A549 (cell line): ENCODE measurements around the gene LRIG1. TPM values are rescaled to one million over a fixed set of nuclear protein-coding genes. Genes with fewer than 3 reads are reported as not detected.

Source experiments
- ATAC-seq, 2 experiments: fragments of 200-7000 bp in 1 of 2; fragments of >200 bp in 1 of 2; cut with Nextera tagmentation in 1 of 2; cut with Tn5 transposase in 1 of 2; 3 replicates each; pipeline versions ENCODE4 v1.8.0 to v1.9.1; 2018 to 2020; ENCODE audit warnings: mild to moderate bottlenecking in 1 of 2, moderate library complexity in 1 of 2
- CTCF ChIA-PET: fragments of 300-600 bp; sonication (Branson Sonifier 250); formaldehyde crosslinking; extraction: SDS; loops from one replicate; lab custom pipeline; 2021; ENCODE audit warnings: antibody characterized with exemption, inconsistent platforms; lab: Yijun Ruan, JAX
- POLR2A ChIA-PET: fragments of 350-600 bp; formaldehyde crosslinking; extraction: SDS; loops from one replicate; lab custom pipeline; 2021; ENCODE audit warnings: antibody characterized with exemption, inconsistent platforms; lab: Yijun Ruan, JAX
- DNase-seq, 2 experiments: peaks; one replicate each; pipeline versions ENCODE4 v3.0.0 to v3.0.0-alpha.2; 2011 to 2016; ENCODE audit warnings: low read depth in 1 of 2, low spot score in 1 of 2
- FAIRE-seq: peaks from 2 replicates; lab custom pipeline; 2011; peaks lifted over from hg19 to GRCh38; lab: Jason Lieb, UNC
- H3K27ac ChIP-seq, 2 experiments: fragments of >200 bp; sonication (Bioruptor Twin); formaldehyde crosslinking; 3 replicates each; pipeline ENCODE4 v1.5.1; 2016 to 2017
- H3K4me1 ChIP-seq: fragments of >200 bp; sonication (Bioruptor Twin); formaldehyde crosslinking; 3 replicates; pipeline ENCODE4 v1.6.1; 2016
- H3K4me2 ChIP-seq: fragments of >200 bp; sonication (Bioruptor Twin); formaldehyde crosslinking; 3 replicates; pipeline ENCODE4 v1.6.1; 2016
- H3K4me3 ChIP-seq: fragments of >200 bp; sonication (Bioruptor Twin); formaldehyde crosslinking; 3 replicates; pipeline ENCODE4 v1.5.1; 2016
- H3K9me3 ChIP-seq: fragments of >200 bp; sonication (Bioruptor Twin); formaldehyde crosslinking; 3 replicates; pipeline ENCODE4 v1.6.1; 2016
- CBX8 ChIP-seq: fragments of 200-600 bp; sonication (generic); IDR thresholded peaks from 2 replicates; pipeline ENCODE4 v1.6.1; 2016
- EHMT2 ChIP-seq: fragments of 200-600 bp; sonication (generic); IDR thresholded peaks from 2 replicates; pipeline ENCODE4 v1.6.1; 2016; ENCODE audit warnings: antibody characterized with exemption, low read depth, mild to moderate bottlenecking, moderate library complexity
- EP300 ChIP-seq, 2 experiments: fragments of >200 bp; sonication (Bioruptor Twin); formaldehyde crosslinking; IDR thresholded peaks; 2 replicates in 1 of 2; 3 replicates in 1 of 2; pipeline ENCODE4 v1.6.1; 2016 to 2017
- FOSB ChIP-seq: fragments of 250-450 bp; sonication (Bioruptor Pico); IDR thresholded peaks from 2 replicates; pipeline ENCODE4 v1.5.0; 2020; ENCODE audit warnings: mild to moderate bottlenecking, moderate library complexity
- FOXS1 ChIP-seq: fragments of 250-450 bp; sonication (Bioruptor Pico); IDR thresholded peaks from 2 replicates; pipeline ENCODE4 v1.5.0; 2020; ENCODE audit warnings: mild to moderate bottlenecking, moderate library complexity
- HEYL ChIP-seq: fragments of 250-450 bp; sonication (Bioruptor Pico); IDR thresholded peaks from 2 replicates; pipeline ENCODE4 v1.8.0; 2021; ENCODE audit warnings: mild to moderate bottlenecking, moderate library complexity
- HOXB13 ChIP-seq: fragments of 250-450 bp; sonication (Bioruptor Pico); IDR thresholded peaks from 2 replicates; pipeline ENCODE4 v1.5.0; 2020; ENCODE audit warnings: low read depth, mild to moderate bottlenecking, moderate library complexity
- JUNB ChIP-seq: fragments of >200 bp; sonication (Bioruptor Twin); formaldehyde crosslinking; IDR thresholded peaks from 2 replicates; pipeline ENCODE4 v1.6.1; 2016
- KDM1A ChIP-seq: fragments of 200-600 bp; sonication (generic); IDR thresholded peaks from 2 replicates; pipeline ENCODE4 v1.6.1; 2016; ENCODE audit warnings: low read depth, mild to moderate bottlenecking
- MYC ChIP-seq: IDR thresholded peaks from 2 replicates; pipeline ENCODE4 v1.6.1; 2012; ENCODE audit warnings: mild to moderate bottlenecking, inconsistent platforms, low read length, improper control_type of control experiment, borderline replicate concordance
- POLR2A ChIP-seq: IDR thresholded peaks from 2 replicates; pipeline ENCODE4 v1.6.1; 2012; ENCODE audit warnings: mild to moderate bottlenecking, low read length
- REST ChIP-seq: fragments of 200-600 bp; sonication (generic); IDR thresholded peaks from 2 replicates; pipeline ENCODE4 v1.6.1; 2016; ENCODE audit warnings: antibody characterized with exemption, mild to moderate bottlenecking, moderate library complexity
- SREBF2 ChIP-seq: fragments of 450-650 bp; IDR thresholded peaks from 2 replicates; pipeline ENCODE4 v1.6.1; 2014; ENCODE audit warnings: mild to moderate bottlenecking, moderate library complexity
- ZSCAN20 ChIP-seq: fragments of 250-450 bp; sonication (Bioruptor Pico); IDR thresholded peaks from 2 replicates; pipeline ENCODE4 v1.8.0; 2022; ENCODE audit warnings: mild to moderate bottlenecking, moderate library complexity
- WGBS: methylation state at CpG from one replicate; pipeline ENCODE4 v1.1.6; 2017; ENCODE audit errors: missing lambda C conversion rate; 5-methylcytosine and 5-hydroxymethylcytosine counted together
- polyA plus RNA-seq, 4 experiments: library from polyadenylated mRNA; depleted of rRNA in 3 of 4; stranded (reverse); fragments of >200 nt; fragmentation: RNase III in 1 of 4; extraction: RNeasy Plus Mini Kit Qiagen cat#74134 plus additional on column Dnase treatment in 1 of 4; gene quantifications; 2 replicates in 3 of 4; 3 replicates in 1 of 4; pipeline ENCODE4 v1.2.3, GENCODE V29; 2011 to 2017

Gene LRIG1
- polyA plus RNA-seq, 2 of the 4 experiments (the other 2 are of a cell fraction), result 1.8 to 6.2 TPM

- no peaks in the 10 kb centered on the region for H3K9me3 ChIP-seq
- no peaks in the 10 kb centered on the region for H3K4me1 ChIP-seq
- ATAC-seq (no peak), DNase-seq (no peak), FAIRE-seq (no peak)
- POLR2A ChIA-PET, result no interaction called here
- H3K27ac ChIP-seq, result no peak overlapping the region
- WGBS, result 80% methylated on average over 10 of the region's 10 CpGs
- no peak overlapping the region for H3K4me3 ChIP-seq
- CTCF ChIA-PET, result interaction anchor here (0.8 to 1.3 kb wide), 2 partner anchors 9 to 415 kb away, joined by 3 to 4 read pairs; no protein-coding TSS in a partner anchor
- H3K4me2 ChIP-seq, result no peak overlapping the region
- TF ChIP-seq KDM1A, result no peak
- no peak for TF ChIP-seq JUNB
- TF ChIP-seq HEYL (CRISPR knock-in tag), result no peak
- no peak for TF ChIP-seq REST
Measured at GRCh38 chr3:66401157-66401550, 99.7 kb downstream of the LRIG1 start.

DNA sequence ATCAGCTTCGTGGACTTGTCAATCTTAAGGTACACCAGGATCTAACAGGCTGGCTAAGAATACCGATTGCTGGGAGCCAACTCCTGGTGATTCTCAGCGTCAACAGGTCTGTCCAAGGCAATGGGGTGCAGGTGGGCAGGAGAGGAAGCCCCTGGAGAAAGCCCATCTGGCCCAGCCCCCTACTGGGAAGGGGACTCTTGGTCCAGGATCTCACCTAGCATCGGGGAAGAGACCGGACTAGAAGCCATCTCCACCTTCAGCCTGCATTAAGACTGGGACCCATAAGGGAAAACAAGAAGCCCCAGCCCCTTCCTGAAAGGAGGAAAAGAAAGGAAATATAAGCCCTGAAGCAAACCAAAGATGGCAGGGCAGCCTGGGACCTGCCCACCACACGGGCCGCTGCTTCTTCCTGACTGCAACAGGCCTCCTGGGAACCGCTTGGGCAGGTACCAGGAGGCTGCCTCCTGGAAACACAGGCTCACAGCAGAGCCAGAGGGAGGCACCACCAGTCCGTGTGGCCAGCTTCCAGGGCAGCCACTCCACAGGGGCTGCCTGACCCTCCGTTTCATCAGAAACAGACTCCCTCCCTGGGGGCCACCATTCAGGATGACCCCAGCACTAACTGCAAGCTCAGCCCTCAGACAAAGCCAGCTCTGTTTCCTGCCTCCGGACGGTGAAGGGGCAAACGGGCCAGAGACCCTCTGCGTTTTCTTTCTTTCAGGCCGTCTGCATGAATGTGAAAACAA, 100.2 kb downstream of the LRIG1 start:
- TF ChIP-seq HOXB13 (CRISPR knock-in tag) (no peak), EP300 (IDR thresholded peaks at IDR 0.05) (no peak), FOSB (CRISPR knock-in tag) (no peak), SREBF2 (no peak), FOXS1 (CRISPR knock-in tag) (no peak)
- TF ChIP-seq, all 56 proteins: peak for 0
- DNase-seq (no peak), ATAC-seq (no peak), FAIRE-seq (no peak)
- 85% methylated on average over 14 of the region's 15 CpGs for WGBS
- POLR2A ChIA-PET, result no interaction called here
- H3K4me3 ChIP-seq, result no peak overlapping the region
- no peak overlapping the region for H3K4me2 ChIP-seq
- CTCF ChIA-PET, result no interaction called here
- H3K27ac ChIP-seq, result no peak overlapping the region
- H3K4me1 ChIP-seq, result no peaks in the 10 kb centered on the region
- H3K9me3 ChIP-seq, result no peaks in the 10 kb centered on the region

DNA sequence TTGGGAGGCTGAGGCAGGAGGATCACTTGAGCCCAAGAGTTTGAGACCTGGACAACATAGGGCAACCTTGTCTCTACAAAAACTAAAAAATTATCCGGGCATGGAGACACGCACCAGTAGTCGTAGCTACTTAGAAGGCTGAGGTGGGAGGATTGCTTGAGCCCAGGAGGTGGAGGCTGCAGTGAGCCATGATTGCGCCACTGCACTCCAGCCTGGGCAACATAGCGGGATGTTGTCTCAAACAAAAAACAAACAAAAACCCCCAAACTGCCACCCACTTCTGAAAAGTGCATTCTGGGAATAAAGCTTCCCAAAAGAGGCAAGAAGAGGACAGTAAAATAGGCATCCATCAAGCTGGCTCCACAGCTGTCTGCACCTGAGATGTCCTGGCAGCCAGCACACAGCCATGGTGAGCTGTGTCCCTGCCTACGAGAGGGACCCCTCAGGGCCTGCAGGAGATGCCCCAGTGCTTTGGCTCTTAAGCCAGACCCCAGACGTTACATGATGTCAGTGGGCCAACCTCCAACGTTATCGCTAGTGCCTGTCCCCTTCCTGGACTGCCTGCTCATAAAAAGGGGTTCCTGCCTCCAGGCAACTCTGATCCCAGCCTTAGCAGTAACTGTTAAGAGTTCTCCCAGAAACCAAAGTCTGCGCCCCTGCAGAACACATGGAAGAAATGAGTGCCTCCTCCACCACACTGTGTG, 101.1 kb downstream of the LRIG1 start:
- ChIA-PET POLR2A (no interaction called here), CTCF (interaction anchor here (1.2 kb wide), 1 partner anchor 423 kb away, joined by 4 read pairs; no protein-coding TSS in a partner anchor)
- no peak for TF ChIP-seq EHMT2
- no peak for TF ChIP-seq MYC
- H3K4me2 ChIP-seq, result no peak overlapping the region
- H3K27ac ChIP-seq, result no peak overlapping the region
- H3K9me3 ChIP-seq, result no peaks in the 10 kb centered on the region
- WGBS, result 80% methylated on average over 7 of the region's 10 CpGs
- ATAC-seq, result no peak
- no peaks in the 10 kb centered on the region for H3K4me1 ChIP-seq
- FAIRE-seq, result no peak
- no peak overlapping the region for H3K4me3 ChIP-seq
- DNase-seq, result no peak

GRCh38 chr3:66398228-66399025, 102.4 kb downstream of the LRIG1 start:
- CTCF ChIA-PET, result interaction anchor here (0.7 to 2.4 kb wide), 3 partner anchors 10 to 424 kb away, joined by 3 to 24 read pairs (median 4); no protein-coding TSS in a partner anchor
- 90% methylated on average over 9 of the region's 9 CpGs for WGBS
- H3K27ac ChIP-seq, result no peak overlapping the region
- H3K9me3 ChIP-seq, result no peaks in the 10 kb centered on the region
- TF ChIP-seq CBX8 (no peak), POLR2A (no peak), ZSCAN20 (no peak)
- TF ChIP-seq, all 56 proteins: peak for 0
- DNase-seq (no peak), ATAC-seq (no peak), FAIRE-seq (no peak)
- H3K4me3 ChIP-seq, result no peak overlapping the region
- H3K4me1 ChIP-seq, result no peaks in the 10 kb centered on the region
- H3K4me2 ChIP-seq, result no peak overlapping the region
- POLR2A ChIA-PET, result no interaction called here
